DND-41 (cell line): ENCODE measurements around the gene SVIL.

Experiments used
- EZH2 ChIP-seq: IDR thresholded peaks from 3 replicates; pipeline ENCODE4 v1.6.1; 2012; ENCODE audit warnings: borderline replicate concordance, low read depth, mild to moderate bottlenecking, moderate library complexity, low read length, inconsistent platforms; ENCODE audit not compliant: severe bottlenecking
- TF ChIP-seq, protein P1 (sequence below): IDR thresholded peaks from 2 replicates; pipeline ENCODE4 v1.5.1; 2012; ENCODE audit warnings: borderline replicate concordance, low read length, moderate library complexity, mild to moderate bottlenecking; ENCODE audit not compliant: poor library complexity, severe bottlenecking; ENCODE audit errors: extremely low read depth

DNA sequence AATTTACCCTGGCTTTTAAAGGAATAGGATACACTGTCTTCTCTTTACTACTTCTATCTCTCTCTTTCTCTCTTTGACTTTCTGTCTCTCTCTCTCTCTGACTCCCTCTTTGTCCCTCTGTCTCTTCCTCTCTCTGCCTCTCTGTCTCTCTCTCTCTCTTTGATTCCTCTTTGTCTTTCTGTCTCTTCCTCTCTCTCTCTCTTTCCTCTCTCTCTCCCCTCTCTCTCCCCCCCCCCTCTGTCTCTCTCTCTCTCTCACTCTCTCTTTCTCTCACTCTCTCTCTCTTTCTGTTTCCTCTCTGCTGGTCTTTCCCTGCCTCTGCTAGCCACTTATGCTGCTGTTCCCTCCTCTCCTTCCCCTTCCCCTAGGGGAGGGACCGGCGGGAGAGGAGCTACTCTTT is 196.9 kb downstream of the SVIL start:
- TF ChIP-seq, protein P1, sequence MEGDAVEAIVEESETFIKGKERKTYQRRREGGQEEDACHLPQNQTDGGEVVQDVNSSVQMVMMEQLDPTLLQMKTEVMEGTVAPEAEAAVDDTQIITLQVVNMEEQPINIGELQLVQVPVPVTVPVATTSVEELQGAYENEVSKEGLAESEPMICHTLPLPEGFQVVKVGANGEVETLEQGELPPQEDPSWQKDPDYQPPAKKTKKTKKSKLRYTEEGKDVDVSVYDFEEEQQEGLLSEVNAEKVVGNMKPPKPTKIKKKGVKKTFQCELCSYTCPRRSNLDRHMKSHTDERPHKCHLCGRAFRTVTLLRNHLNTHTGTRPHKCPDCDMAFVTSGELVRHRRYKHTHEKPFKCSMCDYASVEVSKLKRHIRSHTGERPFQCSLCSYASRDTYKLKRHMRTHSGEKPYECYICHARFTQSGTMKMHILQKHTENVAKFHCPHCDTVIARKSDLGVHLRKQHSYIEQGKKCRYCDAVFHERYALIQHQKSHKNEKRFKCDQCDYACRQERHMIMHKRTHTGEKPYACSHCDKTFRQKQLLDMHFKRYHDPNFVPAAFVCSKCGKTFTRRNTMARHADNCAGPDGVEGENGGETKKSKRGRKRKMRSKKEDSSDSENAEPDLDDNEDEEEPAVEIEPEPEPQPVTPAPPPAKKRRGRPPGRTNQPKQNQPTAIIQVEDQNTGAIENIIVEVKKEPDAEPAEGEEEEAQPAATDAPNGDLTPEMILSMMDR: no peak
- no peak for TF ChIP-seq EZH2
